Fibroblast of gingiva (primary cell): ENCODE measurements around the gene PXDC1.

ENCODE experiments used
- DNase-seq: peaks from one replicate; pipeline ENCODE4 v3.0.0-alpha.2; 2011; ENCODE audit warnings: low read depth

Gene PXDC1

GRCh38 chr6:3746696-3747095 lies 4.8 kb downstream of the PXDC1 start:
- DNase-seq, result no peak

- DNase-seq, result peak; percentile 1
These were observed 5.3 kb downstream of the PXDC1 start for GRCh38 chr6:3746119-3746691.

DNA sequence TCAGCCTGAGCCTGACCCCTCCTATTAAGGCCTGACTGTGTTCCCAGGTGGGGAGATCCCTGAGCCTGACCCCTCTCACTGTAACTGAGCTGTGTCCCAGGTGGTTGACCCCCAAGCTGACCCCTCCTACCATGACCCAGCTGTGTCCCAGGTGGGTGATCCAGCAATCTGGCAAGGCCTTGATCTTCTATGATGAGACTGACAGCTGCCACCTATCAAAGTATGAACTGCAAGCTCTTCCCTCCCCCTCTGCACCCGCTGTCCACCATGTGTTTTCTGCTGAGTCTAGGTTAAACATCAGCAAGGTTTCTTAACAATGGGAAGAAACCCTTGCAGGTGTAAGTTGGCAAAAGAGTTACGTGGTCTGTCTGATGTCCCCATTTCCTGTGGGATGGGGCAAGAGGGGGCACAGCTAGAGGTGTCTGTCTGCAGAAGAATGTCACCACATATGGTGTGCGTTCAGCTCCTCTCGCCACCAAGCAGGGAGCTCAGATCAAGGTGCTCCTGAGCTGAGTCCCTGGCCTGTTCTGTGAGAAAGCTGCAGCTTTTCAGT lies 5.9 kb downstream of the PXDC1 start:
- DNase-seq, result peak; percentile 5

GRCh38 chr6:3744901-3745470 lies 6.5 kb downstream of the PXDC1 start:
- DNase-seq, result peak; percentile 3

GRCh38 chr6:3744211-3744900 lies 7.2 kb downstream of the PXDC1 start:
- DNase-seq, result peak; percentile 34

- peak; percentile 2 for DNase-seq
These were observed 8.0 kb downstream of the PXDC1 start for GRCh38 chr6:3743541-3743940.

GRCh38 chr6:3742426-3743344 lies 8.8 kb downstream of the PXDC1 start:
- peak; percentile 71 for DNase-seq

DNA sequence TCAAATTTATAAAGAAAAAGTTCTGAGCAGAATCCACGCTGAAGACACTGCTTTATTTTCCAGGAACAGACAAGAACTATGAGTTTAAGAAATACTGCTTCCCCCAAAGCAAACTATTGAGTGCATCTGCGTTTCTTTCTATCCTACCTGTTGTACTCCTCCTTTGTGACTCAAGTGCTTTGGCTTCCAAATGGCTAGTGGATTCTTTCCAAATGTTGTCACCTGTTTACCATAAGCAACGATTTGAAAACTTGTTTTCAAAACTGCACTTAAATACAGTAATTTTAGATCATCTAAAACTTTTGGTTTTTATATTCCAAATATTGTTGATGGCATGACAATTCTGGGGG lies 9.5 kb downstream of the PXDC1 start:
- peak; percentile 0 for DNase-seq

GRCh38 chr6:3741477-3741871 lies 10.0 kb downstream of the PXDC1 start:
- DNase-seq, result peak; percentile 3

GRCh38 chr6:3740551-3741476 lies 10.7 kb downstream of the PXDC1 start:
- DNase-seq, result peak; percentile 0

GRCh38 chr6:3739311-3739897 lies 12.1 kb downstream of the PXDC1 start:
- DNase-seq, result no peak

GRCh38 chr6:3738381-3739131 lies 13.0 kb downstream of the PXDC1 start:
- no peak for DNase-seq

DNA sequence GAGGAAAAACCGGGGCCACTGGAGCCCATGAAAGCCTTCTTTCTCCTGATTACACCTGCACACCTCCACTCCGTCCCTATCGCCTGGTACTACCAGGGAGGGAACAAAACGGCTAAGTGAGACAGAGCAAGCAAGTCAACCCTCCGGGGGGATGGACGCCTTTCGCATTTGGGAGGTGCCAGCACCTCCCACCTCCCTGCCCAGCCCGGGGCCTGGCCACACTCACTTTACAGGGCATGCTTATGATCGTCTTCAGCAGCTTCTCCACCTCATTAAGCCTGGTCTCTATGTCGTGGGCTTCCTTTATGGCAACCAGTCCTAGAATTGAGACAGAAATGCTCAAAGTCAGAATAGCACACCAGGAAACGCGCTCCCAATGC lies 13.7 kb downstream of the PXDC1 start:
- no peak for DNase-seq

GRCh38 chr6:3737149-3737830 lies 14.2 kb downstream of the PXDC1 start:
- no peak for DNase-seq

DNA sequence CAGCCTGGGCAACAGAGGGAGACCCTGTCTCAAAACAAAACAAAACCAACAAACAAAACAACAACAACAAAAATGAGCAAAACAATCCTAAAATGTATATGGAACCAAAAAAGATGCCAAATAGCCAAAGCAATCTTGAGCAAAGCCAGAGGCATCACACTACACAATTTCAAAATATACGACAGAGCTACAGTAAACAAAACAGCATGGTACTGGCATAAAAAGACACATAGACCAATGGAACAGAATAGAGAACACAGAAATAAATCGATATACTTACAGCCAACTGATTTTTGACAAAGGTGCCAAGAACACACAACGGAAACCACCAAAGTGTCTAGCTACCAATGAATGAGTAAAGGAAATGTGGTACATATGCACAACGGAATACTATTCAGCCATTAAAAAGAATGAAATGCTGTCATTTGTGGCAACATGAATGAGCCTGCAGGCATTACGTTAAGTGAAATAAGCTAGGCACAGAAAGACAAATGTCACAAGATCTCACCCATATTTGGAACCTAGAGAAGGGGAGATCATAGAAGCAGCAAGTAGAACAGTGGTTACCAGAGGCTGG lies 16.4 kb downstream of the PXDC1 start:
- no peak for DNase-seq

- no peak for DNase-seq
These were observed 17.5 kb downstream of the PXDC1 start for GRCh38 chr6:3734023-3734422.

DNA sequence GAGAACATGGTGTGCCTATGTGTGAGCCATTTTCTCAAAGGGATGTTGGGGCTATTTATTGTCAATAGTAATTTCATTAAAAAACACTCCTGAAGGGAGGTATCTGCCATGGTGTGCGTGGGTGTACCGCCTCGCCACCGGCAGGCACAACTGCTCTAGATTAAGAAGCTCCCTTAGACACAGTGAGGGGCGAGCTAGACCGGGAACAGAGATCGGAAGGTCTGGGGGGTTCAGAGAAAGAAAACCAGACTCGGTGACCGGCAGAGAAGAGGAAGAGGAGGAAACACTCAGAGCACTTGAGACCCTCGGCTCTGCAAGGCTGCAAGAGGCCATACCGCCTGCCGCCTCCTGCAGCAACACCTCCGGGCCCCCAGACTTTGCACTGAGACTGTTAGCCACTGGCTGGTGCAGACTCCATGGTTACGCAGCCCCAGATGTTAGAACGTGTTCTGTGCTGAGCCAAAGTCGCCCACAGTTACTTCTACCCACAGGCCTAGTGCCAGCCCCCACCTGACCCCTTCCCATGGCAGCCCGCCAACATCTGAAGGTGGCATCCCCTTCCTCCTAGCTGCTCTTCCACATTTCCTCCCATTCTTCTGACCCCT lies 18.1 kb downstream of the PXDC1 start:
- DNase-seq, result no peak

- peak; percentile 70 for DNase-seq
These were observed 19.0 kb downstream of the PXDC1 start for GRCh38 chr6:3732345-3733141.
